Stimulated activated CD8-positive, alpha-beta memory T cell treated with anti-CD3 and anti-CD28 coated beads, Interleukin-12 subunit alpha, Interleukin-12 subunit beta, amount 100 ng/mL, for 24 hours (primary cell): ENCODE data around the gene CYP11A1.

Source experiments
- DNase-seq: peaks from one replicate; pipeline ENCODE4 v3.0.0-alpha.2; 2020; ENCODE audit errors: extremely low read depth

Gene CYP11A1

DNA sequence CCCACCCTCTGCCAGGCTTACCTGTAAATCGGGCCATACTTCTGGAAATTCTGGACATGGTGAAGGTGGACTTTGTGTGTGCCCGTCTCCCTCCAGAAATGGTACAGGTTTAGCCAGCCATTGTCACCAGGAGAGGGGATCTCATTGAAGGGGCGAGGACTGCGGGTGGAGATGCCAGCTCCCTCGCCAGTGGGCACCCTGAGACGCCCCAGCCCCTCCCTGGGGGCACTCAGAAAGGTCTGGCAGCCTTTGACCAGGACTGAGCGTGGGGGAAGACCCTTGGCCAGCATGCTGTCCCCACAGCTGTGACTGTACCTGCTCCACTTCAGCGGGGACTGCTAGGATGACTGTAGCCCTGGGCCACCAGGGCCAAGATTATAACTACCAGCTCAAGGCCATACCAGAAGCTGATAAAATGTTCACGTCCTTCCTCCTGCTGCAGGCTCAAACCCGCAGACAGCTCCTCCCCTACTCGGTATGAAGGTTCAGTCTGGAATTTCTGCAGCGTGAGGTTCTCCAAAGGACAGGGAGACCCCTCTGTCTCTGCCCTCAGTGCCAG lies at the start of gene CYP11A1:
CYP11A1 (minus strand) TSS at position 351 of the 559 bp plus-strand sequence; CDS start at position 290, 61 bp downstream.
- no peak for DNase-seq

DNA sequence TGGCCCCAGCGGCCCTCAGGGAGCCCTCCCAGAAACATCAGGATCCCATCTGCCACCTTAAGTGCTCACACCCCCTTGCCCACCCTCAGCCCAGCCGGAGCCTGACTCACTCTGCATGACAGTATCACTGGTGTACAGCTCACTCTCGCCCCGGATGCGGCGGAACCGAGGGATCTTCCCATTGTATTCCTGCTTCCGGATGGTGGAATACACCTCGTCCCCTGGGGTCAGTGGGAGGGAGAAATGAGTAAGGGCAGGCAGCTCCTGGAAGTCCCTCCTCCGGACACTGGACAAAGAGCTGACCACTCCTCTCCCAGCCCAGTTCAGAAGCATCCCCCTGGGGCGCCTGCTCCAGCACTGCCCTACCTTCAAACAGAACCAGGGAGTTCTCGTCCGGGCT lies 49.8 kb upstream of the CYP11A1 start:
- DNase-seq: no peak

DNA sequence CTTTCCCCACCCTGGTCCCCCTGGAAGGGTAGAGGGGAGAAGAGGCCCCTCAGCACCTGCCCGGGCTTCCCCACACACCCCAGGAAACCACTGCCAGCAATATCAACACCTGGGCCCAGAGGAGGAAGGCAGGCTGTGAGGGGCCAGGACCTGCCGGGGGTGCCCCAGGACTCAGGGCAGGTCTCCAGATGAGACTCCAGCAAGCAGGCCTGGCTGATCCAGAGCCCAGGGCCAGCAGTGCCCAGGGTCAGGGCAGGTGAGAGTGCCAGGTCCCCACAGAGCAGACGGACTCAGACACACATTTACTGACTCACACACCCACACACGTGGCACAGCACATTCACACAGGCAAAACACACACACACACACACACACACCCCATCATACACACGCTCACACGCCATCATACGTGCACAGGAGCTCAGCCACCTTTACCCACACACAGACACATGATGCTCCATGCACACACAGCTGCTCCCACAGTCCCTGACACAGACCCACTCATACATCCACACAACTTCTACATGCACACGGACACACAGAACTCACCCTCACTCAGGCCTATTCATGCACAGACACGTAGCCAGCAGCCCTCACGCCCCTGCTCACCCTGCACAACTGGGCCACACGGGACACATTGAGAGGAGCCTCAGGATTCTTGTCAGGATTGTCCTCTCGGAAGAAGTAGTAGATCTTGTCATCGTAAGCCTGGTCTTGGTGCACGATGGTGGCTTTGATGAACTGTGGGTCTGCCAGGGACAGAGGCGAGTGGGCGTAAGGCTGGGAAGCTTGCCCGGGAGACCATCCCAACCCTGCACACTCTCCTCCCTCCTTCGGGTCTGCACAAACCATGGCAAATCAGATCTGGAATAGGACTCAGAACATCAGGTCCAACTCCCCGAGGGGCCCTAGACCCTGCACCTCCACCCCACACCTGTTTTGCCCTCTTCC lies 48.8 kb upstream of the CYP11A1 start:
- no peak for DNase-seq

DNA sequence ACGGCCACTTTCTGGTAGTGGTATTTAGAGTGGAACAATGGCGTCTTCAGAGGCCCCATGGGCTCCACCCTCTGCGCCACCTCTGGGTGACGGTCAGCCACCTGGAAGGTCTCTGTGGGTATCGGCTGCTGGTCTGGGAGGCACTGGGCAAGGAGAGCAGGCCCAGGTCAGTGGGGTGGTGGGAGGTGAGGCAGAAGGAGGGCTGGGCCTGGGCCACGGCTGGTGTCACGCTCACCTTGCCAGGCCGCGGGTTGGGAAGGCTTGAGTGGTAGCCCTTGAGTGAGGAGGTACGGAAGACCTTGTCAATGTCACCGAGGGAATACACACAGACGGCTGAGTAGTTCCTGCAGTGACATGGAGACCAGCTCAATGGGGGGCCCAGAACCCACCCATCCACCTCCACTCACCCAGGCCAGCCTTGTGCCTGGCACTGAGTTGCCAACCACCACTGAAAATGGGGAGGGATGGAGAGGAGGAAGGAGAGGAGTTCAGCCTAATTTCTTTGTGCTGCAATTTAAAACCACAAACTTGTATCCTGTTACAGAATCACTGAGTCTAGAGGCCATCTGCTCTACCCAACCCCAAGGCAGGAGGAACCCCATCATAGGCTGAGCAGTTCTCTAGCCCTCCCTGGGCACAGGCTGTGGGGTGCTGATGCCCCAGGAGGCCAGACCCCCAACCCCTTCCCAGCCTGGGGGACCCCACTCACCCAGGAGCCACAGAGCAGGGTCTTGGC lies 47.3 kb upstream of the CYP11A1 start:
- DNase-seq: no peak

DNA sequence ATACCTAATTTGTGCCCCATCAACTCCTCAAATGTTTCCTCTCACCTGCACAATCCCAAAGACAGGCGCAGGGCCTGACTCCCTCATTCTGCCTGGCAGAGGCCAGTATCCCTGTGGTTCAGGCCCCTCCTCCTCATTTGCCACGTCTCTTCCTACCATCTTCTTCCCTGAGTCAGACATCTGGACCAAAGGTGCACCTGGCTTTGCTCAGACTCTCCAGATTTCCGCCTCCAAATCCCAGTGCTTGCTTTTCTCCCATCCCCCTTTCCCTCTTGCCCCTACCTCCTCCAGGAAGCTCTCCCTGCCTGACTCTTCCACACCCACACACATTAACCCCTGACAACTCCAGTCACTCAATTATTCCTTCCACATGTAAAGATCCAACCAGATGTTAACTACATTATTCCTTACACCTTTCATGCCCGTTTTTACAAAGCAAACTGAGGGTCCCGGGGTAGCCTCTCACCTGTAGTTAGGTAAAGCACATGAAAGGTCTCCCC lies 46.7 kb upstream of the CYP11A1 start:
- no peak for DNase-seq

DNA sequence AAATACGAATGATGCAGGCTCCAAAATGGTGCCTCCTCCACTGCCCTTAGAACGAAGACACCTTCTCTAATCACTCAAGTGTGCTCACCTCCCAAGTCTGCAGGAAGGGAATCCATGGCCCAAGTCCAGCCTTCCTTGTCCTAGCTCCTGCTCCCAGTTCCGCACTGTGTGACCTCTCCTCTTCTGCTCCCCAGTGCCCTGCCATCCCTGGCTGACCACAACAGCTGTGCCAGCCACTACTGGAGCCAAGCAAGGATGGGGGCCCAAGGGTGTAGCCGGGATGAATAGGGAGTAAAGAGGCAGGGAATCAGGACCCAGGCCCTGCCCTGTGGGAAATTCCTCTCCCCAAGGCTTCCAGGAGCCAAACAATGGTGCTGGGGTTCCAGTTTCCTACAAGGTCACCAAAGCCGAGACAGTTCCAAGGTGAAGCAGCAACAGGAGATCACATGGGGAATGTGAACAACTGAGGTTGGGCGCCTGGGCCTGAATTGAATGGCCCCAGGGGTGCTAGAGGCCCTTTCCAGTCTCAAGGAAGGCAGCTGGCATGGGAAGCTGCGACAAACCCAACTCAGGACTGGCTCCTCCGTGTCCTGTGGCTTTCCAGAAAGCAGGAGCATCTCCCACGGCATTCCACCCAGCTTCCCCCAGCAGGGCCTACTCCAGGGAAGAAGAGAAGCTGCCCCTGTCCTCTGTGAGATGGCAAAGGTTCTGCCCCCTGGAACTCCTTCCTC lies 46.1 kb upstream of the CYP11A1 start:
- no peak for DNase-seq

DNA sequence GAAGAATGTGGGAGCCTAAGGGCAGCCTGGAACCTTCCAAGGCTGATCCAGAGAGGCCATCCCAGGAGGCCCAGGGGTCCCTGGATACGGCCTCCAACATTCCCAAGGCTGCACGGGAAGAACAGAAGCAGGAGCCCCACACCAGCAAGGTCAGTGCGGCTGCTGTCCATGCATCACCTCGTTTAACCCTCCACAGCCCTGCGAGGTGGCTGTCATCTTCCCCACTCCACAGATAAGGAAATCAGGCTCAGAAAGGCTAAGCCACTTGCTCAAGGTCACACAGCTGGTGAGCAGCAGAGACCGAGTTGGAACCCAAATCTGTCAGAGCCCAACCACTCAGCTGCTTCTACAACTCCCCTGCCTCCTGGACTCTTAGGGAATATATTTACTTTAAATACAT lies 44.7 kb upstream of the CYP11A1 start:
- no peak for DNase-seq

DNA sequence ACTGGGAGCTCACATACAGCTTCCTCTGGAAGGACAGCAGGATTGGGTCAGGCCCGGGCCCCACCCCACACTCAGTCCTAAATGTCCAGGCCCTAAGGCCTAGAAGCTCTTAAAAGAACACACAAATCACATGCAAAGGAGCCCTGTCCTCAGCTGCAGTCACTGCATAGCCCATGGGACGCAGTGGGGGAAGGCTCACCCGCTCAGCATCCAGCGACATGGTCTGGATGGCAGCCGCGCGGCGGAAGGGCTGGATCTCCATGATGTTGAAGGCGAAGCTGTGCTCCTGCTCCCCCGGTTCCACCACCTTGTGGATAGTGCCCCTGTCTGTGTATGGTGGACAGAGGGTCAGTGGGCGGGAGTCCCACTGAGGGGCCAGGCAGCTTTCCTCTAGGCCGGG lies 44.2 kb upstream of the CYP11A1 start:
- DNase-seq: no peak

DNA sequence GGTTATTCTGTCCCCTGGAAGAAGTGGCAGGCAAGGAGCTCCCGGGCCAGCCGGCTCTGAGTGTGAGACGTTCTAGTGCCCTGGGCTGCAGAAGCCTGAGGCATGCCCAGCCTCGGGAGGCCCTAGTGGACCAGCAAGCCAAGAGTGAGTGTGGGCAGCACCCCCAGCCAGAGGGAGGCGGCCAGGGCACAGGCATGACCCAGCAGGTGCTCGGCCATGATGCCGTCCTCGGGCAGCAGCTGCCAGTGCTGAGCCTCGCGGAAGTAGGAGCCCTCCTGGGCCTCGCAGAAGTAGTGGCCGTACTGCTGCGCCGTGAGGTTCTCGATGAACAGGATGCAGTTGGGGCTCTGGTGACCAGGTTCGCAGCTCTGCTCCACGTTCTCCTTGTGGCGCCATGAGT lies 43.1 kb upstream of the CYP11A1 start:
- DNase-seq: no peak

DNA sequence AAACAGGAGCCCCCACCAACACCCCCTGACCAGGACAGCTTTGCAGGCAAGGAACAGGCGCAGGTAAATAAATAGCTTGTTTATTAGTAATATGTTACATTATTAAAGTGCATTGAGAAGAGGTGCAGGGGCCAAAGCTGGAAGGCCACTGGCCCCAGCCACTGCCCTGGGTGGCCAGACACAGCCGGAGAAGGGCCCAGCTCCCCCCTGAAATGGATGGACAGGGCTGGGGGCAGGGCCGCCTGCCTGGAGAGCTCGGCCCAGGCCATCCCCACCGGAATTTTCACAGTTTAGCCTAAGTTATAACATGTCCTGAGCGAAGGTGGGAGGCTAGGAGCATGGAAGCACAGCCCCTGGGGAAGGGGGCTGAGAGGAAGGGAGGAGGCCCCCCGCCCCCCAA lies 41.8 kb upstream of the CYP11A1 start:
- DNase-seq: no peak

DNA sequence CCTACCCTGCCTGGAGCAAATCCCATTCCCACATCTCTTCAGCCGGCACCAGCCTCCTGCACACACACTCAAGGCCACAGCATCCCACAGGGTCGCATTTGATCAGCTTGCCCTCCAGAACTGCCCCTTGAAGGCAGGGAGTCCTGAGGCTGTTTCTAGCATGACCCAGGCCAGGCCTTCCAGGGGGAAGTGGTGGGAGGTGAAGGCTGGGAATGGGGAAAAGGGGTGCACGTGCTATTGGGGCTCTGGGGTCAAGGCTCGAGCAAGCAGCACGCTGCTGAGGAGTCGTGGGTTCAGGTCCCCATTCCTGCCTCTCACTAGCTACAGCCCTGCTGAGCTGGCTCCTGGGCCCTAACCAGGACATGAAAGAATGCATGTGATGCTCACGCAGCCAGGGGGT lies 41.4 kb upstream of the CYP11A1 start:
- DNase-seq: no peak

DNA sequence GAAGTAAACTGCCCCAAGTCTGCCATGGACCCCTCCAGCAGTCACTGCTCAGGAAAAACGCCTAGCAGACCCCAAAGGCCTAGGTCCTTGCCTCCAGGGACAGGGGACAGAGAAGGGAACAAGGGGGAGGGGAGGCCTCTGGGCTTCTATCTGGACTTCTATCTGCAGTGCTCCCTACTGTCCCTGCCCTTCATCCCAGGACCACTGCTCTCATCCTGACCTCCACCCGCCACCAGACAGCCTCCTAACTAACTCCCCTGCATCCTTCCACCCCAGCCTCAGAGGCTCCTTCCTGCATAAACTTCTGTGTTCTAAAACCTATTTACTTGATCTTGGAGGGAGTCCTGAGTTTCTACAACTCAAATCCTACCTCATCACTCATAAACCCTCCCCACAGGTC lies 40.9 kb upstream of the CYP11A1 start:
- no peak for DNase-seq

DNA sequence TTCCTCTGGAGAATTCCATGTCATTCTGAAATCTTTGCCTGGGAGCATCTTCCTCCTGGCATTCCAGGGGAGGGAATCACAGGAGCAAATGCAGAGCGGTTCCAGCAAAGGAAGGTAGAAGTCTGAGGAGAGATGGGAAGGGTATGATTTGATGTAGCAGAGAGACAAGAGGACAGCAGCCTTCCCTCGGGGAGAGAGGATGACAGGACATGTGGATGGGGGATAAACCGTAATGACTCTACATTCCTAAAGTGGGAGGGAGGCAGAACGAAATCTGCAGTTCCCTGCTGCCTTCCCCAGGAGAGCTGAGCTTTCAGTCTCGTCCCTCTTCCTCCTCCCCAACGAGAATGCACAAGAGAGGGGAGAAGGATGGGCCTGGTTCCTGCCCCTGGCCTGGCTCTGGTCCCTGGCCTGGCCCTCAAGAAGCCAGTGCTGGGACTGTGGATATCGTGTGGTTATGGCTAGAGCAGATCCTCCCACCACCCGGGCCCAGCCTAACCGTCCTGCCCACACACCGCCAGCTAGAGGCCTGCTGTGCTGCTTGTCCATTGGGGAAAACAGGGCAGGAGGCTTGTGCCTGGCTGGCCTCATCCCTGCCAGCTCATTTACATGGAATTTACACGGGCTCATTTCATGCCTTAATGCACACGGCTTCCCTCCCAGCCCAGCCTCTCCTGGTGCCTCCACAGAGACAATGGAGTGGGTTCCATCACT lies 39.7 kb upstream of the CYP11A1 start:
- DNase-seq: no peak

DNA sequence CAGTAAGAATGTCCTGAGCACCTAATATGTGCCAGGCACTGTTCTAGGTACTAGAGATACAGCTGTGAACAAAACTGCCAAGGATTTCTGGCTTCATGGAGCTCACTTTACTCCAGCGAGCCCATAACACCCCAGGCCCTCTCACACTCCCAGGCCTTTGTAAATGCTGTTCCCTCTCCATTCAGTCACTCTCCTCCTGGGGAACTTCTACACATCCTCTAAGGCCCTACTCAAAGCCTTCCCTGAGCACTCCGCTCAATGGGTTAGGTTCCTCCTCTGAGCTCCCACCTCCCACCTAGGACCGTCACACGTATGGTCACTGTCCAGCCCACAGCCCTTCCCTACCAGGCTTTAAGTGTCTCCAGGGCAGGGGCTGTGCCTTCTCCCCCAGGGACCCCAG lies 39.1 kb upstream of the CYP11A1 start:
- no peak for DNase-seq

DNA sequence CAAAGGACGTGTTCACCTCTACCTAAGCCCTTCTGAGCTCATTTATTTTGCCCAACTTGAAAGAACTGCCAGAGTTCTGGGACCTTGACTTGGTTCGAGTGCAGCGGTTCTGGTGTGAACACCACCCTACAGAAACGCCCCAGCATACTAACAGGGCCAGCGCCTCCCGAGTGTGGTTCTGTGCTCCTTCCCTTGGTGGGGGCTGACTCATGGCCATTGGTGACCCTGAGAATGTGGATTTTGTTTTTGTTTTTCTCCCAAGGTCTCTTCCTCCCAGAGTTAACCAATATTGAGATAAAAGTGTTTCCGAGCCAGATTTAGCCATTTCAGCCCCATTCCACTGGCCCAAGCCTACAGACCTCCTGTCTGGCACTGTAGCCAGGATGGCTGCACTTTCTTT lies 38.4 kb upstream of the CYP11A1 start:
- no peak for DNase-seq

DNA sequence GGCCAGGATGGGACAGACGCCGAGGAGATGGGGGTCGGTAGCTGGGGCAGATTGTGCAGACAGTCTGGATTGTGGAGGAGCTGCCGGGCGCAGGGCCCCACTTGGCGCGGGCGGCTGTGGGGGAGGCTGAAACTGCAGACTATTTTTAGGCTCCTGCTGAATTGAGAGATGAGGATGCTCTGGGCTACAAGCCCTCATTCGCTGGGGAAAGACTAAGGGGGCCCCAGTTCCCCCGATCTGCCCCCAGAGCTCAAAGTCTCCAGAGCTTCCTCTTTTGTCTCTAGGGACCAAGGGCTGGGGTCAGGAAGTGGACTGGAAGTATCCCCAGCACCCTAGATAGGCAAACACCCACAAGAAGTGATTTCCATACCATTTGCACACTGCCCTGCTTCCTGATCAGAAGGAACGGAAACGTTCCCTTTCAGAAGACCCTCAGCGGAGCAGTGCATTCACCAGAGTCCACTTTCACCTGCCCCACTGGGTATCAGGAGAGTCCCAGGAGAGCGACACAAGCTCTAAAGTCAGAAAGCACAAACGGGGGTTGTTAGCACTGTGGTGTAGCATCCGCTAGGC lies 36.6 kb upstream of the CYP11A1 start:
- DNase-seq: no peak

DNA sequence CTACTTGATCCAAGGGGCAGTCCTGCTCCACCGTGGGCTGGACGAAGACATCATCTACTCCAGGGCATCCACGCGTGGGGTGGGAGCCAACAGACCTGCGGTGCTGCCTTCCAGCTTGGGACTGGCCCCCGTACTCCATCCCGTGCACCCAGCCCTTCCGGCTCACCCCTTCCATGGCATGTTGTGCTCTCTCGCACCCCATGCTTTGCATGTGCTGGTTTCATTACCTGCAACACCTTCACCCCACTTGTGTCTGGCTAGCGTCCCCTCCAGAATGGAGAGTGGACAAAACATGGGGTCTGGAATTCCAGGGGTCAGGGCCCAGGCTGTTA lies 36.1 kb upstream of the CYP11A1 start:
- DNase-seq: no peak

DNA sequence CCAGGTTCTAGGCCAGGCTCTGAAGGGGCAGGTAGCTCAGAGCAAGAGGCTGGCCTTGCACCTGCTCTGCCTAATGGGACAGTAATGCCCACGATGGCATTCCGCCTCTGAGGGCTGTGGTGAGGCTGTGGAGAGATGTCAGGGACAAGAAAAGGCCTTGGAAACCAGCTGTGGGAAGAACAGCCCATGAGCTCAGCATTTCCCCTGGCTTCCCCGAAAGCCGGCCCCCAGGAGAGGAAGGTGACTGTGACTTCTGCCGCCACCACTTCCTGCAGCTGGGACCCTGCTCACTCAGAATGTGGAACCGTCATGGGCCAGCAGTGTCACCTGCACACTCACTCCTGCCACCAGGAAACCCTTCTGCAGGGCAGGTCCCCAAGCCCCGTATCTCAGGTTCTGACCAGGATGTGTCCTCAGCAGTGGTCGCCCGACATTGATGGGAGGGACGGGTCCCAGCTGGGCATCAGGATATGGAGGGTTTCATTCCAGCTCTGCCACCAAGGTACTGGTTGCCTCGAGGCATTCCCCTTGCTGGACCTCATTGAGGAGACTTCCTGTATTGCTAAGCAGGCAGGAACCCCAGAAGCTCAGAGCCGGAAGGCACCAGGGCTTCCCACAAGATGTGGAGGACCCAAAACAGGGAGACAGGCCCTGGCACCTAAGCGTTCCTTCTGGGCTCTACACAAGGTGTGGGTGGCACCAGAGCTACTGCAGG lies 35.6 kb upstream of the CYP11A1 start:
- peak; percentile 76 for DNase-seq

DNA sequence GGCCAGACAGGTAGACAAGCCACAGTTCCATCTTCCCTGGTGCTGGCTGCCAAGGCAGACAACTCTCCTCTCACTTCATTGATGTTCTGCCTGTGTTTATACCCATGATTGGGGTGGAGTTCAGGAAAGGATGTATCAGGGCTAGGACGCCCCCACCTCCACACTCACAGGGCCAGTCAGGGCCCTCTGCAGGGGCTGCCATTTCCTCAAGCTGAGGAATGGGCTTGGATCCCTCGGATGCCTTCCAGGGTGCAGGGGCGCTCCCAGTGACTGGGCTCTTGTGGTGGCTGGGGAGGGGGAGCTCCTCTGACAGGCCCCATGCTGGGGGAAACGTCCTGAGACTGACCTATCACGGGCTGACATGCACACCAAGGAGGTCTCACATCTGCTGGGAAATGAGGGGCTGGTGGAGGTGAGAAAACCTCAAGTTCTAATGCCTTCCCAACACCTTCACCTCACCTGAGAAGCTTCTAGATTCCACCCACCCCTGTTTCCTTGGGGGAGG lies 34.9 kb upstream of the CYP11A1 start:
- DNase-seq: no peak
